HFF-Myc (cell line): ENCODE data around the gene HOXA5.
A peak's percentile ranks its signal among the peaks of the same experiment; 100 is the strongest.

Source experiments
- DNase-seq: peaks from one replicate; pipeline ENCODE4 v3.0.0-alpha.2; 2011; ENCODE audit warnings: low read depth; ENCODE audit errors: extremely low read depth
- H3K4me3 ChIP-seq: replicated peaks from 2 replicates; pipeline ENCODE4 v1.5.1; 2011; ENCODE audit warnings: low read depth, mild to moderate bottlenecking, control low read depth, low read length
- CTCF ChIP-seq: IDR thresholded peaks from 2 replicates; pipeline ENCODE4 v1.5.1; 2012; ENCODE audit warnings: mild to moderate bottlenecking, low read depth, low read length, control low read depth; ENCODE audit errors: missing control alignments

HOXA5 gene

GRCh38 chr7:27161721-27162560 is 18.5 kb upstream of the HOXA5 start:
- no peak for TF ChIP-seq CTCF
- DNase-seq: no peak
- H3K4me3 ChIP-seq: peak overlapping the region; percentile 83

GRCh38 chr7:27161214-27161720 is 17.8 kb upstream of the HOXA5 start:
- no peak for TF ChIP-seq CTCF
- DNase-seq: no peak
- H3K4me3 ChIP-seq: peak overlapping the region; percentile 40

GRCh38 chr7:27160546-27161213 is 17.2 kb upstream of the HOXA5 start:
- H3K4me3 ChIP-seq: peak overlapping the region; percentile 40
- no peak for DNase-seq
- peak; percentile 87 for TF ChIP-seq CTCF

GRCh38 chr7:27160145-27160545 is 16.7 kb upstream of the HOXA5 start:
- no peak overlapping the region for H3K4me3 ChIP-seq
- DNase-seq: no peak
- no peak for TF ChIP-seq CTCF

GRCh38 chr7:27159266-27160144 is 16.0 kb upstream of the HOXA5 start:
- no peak overlapping the region for H3K4me3 ChIP-seq

More at GRCh38 chr7:27159266-27160144, 16.0 kb upstream of the HOXA5 start:
- no peak for TF ChIP-seq CTCF
- no peak for DNase-seq
